Panc1 (cell line): ENCODE data around the gene CDH19. TPM values are rescaled to one million over a fixed set of nuclear protein-coding genes. Genes with fewer than 3 reads are reported as not detected.

Experiments
- ATAC-seq: fragments of 200-7000 bp; cut with Tn5 transposase; 2 replicates; pipeline ENCODE4 v1.9.1; 2020; ENCODE audit warnings: mild to moderate bottlenecking, moderate library complexity
- BruUV-seq: library from RNA; stranded (reverse); fragments of 400-500 nt; replicated peaks from 2 replicates; lab custom pipeline; 2021; lab: Mats Ljungman, UMichigan
- CTCF ChIA-PET: fragments of 300-600 bp; sonication (Branson Sonifier 250); formaldehyde crosslinking; loops from one replicate; lab custom pipeline; 2022; ENCODE audit warnings: antibody characterized with exemption; lab: Charles Lee
- POLR2A ChIA-PET: fragments of 300-600 bp; sonication (Branson Sonifier 250); formaldehyde crosslinking; loops from one replicate; lab custom pipeline; 2022; ENCODE audit warnings: antibody characterized with exemption; lab: Charles Lee
- DNase-seq: peaks from one replicate; pipeline ENCODE4 v3.0.0-alpha.2; 2010; ENCODE audit warnings: low read depth, low spot score
- H3K27ac ChIP-seq: 2 replicates; pipeline ENCODE4 v1.5.1; 2011; ENCODE audit warnings: mild to moderate bottlenecking, low read length, inconsistent platforms
- H3K27me3 ChIP-seq: fragments of 200-500 bp; sonication (Bioruptor generic); 2 replicates; pipeline ENCODE4 v1.6.0; 2014; ENCODE audit warnings: low read length, inconsistent platforms; ENCODE audit not compliant: control insufficient read depth, insufficient read depth
- H3K36me3 ChIP-seq: fragments of 200-500 bp; sonication (Bioruptor generic); 2 replicates; pipeline ENCODE4 v1.5.1; 2014; ENCODE audit warnings: inconsistent platforms, mild to moderate bottlenecking, low read length, moderate library complexity; ENCODE audit not compliant: control insufficient read depth, insufficient read depth
- H3K4me1 ChIP-seq: 2 replicates; pipeline ENCODE4 v1.5.1; 2011; ENCODE audit warnings: inconsistent platforms, mild to moderate bottlenecking, low read length, moderate library complexity; ENCODE audit not compliant: control insufficient read depth, insufficient read depth
- H3K4me3 ChIP-seq, 2 experiments: 2 replicates each; pipeline ENCODE4 v1.5.1; 2011 to 2012; ENCODE audit warnings: low read depth in 2 of 2, low read length in 2 of 2, mild to moderate bottlenecking in 2 of 2, inconsistent platforms in 1 of 2, moderate library complexity in 1 of 2
- H3K9me3 ChIP-seq: fragments of 200-500 bp; sonication (Bioruptor generic); 2 replicates; pipeline ENCODE4 v1.5.1; 2014; ENCODE audit warnings: low read depth, mild to moderate bottlenecking, inconsistent platforms, low read length, moderate library complexity; ENCODE audit not compliant: control insufficient read depth, insufficient read depth
- POLR2AphosphoS5 ChIP-seq: IDR thresholded peaks from 2 replicates; pipeline ENCODE4 v1.6.1; 2012; ENCODE audit warnings: mild to moderate bottlenecking, low read depth, low read length, moderate library complexity
- SIN3A ChIP-seq: IDR thresholded peaks from 2 replicates; pipeline ENCODE4 v1.6.1; 2012; ENCODE audit warnings: low read depth, mild to moderate bottlenecking, low read length, moderate library complexity, borderline replicate concordance; ENCODE audit not compliant: insufficient read depth
- TCF7L2 ChIP-seq: IDR thresholded peaks from 2 replicates; pipeline ENCODE4 v1.6.1; 2011; ENCODE audit warnings: mild to moderate bottlenecking, low read depth, low read length, inconsistent platforms
- in situ Hi-C: cut with HindIII; loops from 2 replicates; pipeline ENCODE4 v1.10.0; 2016; ENCODE audit warnings: low sequenced_read_pairs, low pct_unique_long_range_greater_than_20kb
- intact Hi-C: fragments of 100-400 bp; cut with micrococcal nuclease; formaldehyde crosslinking; loops from one replicate; pipeline ENCODE4 v1.10.0; 2022; ENCODE audit not compliant: unreplicated experiment
- total RNA-seq: library from RNA; stranded (reverse); gene quantifications from one replicate; pipeline ENCODE4 v1.2.1, GENCODE V29; 2021; ENCODE audit not compliant: unreplicated experiment
- TF ChIP-seq, protein P1 (sequence below), 2 experiments: IDR thresholded peaks; 2 replicates each; pipeline ENCODE4 v1.6.1; 2011 to 2012; ENCODE audit warnings: low read depth in 2 of 2, control low read depth in 1 of 2, low read length in 1 of 2, mild to moderate bottlenecking in 1 of 2, moderate library complexity in 1 of 2; ENCODE audit not compliant: insufficient read depth in 1 of 2
- TF ChIP-seq, protein P2 (sequence below): fragments of 450-650 bp; IDR thresholded peaks from 2 replicates; pipeline ENCODE4 v1.5.1; 2017; ENCODE audit warnings: mild to moderate bottlenecking

The CDH19 gene
- total RNA-seq, 1 experiment from 2014 or later, result not detected

DNA sequence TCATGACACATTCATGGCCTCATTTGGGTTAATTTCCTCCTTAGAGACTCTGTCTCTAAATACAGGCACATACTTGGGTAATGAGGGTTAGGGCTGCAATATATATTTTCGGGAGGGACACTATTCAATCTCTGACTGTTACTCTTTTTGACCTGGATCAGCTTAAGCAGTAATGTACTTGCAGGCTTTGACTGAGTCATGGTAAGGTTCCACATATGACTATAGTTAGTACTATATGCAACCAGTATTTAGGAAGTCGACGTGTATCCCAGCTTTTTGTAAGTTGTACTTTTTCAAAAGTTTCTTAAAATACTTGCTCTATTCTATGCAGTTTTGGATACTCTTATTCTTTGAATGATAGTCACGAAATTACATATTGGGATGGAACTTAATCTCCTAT, 37.2 kb upstream of the CDH19 start:
- no peak overlapping the region for H3K4me3 ChIP-seq
- TF ChIP-seq, protein P1, sequence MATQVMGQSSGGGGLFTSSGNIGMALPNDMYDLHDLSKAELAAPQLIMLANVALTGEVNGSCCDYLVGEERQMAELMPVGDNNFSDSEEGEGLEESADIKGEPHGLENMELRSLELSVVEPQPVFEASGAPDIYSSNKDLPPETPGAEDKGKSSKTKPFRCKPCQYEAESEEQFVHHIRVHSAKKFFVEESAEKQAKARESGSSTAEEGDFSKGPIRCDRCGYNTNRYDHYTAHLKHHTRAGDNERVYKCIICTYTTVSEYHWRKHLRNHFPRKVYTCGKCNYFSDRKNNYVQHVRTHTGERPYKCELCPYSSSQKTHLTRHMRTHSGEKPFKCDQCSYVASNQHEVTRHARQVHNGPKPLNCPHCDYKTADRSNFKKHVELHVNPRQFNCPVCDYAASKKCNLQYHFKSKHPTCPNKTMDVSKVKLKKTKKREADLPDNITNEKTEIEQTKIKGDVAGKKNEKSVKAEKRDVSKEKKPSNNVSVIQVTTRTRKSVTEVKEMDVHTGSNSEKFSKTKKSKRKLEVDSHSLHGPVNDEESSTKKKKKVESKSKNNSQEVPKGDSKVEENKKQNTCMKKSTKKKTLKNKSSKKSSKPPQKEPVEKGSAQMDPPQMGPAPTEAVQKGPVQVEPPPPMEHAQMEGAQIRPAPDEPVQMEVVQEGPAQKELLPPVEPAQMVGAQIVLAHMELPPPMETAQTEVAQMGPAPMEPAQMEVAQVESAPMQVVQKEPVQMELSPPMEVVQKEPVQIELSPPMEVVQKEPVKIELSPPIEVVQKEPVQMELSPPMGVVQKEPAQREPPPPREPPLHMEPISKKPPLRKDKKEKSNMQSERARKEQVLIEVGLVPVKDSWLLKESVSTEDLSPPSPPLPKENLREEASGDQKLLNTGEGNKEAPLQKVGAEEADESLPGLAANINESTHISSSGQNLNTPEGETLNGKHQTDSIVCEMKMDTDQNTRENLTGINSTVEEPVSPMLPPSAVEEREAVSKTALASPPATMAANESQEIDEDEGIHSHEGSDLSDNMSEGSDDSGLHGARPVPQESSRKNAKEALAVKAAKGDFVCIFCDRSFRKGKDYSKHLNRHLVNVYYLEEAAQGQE (IDR thresholded peaks at IDR 0.05; ENCODE audit: insufficient read depth in 1 of 2, low read depth in 2 of 2, low read length in 1 of 2), result no peak
- TF ChIP-seq, protein P2, sequence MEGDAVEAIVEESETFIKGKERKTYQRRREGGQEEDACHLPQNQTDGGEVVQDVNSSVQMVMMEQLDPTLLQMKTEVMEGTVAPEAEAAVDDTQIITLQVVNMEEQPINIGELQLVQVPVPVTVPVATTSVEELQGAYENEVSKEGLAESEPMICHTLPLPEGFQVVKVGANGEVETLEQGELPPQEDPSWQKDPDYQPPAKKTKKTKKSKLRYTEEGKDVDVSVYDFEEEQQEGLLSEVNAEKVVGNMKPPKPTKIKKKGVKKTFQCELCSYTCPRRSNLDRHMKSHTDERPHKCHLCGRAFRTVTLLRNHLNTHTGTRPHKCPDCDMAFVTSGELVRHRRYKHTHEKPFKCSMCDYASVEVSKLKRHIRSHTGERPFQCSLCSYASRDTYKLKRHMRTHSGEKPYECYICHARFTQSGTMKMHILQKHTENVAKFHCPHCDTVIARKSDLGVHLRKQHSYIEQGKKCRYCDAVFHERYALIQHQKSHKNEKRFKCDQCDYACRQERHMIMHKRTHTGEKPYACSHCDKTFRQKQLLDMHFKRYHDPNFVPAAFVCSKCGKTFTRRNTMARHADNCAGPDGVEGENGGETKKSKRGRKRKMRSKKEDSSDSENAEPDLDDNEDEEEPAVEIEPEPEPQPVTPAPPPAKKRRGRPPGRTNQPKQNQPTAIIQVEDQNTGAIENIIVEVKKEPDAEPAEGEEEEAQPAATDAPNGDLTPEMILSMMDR, result no peak
- TF ChIP-seq POLR2AphosphoS5 (no peak), SIN3A (no peak), TCF7L2 (no peak)
- CTCF ChIA-PET, result no interaction called here
- no peaks in the 10 kb centered on the region for H3K4me1 ChIP-seq
- ATAC-seq (no peak), DNase-seq (no peak)
- in situ Hi-C loops, result no loop called here
- H3K27me3 ChIP-seq, result no peaks in the 10 kb centered on the region
- intact Hi-C loops, result no loop called here
- BruUV-seq, result no TSS peak
- H3K36me3 ChIP-seq, result no peaks in the 10 kb centered on the region
- H3K27ac ChIP-seq, result no peak overlapping the region
- H3K9me3 ChIP-seq, result no peaks in the 10 kb centered on the region
- POLR2A ChIA-PET, result no interaction called here

DNA sequence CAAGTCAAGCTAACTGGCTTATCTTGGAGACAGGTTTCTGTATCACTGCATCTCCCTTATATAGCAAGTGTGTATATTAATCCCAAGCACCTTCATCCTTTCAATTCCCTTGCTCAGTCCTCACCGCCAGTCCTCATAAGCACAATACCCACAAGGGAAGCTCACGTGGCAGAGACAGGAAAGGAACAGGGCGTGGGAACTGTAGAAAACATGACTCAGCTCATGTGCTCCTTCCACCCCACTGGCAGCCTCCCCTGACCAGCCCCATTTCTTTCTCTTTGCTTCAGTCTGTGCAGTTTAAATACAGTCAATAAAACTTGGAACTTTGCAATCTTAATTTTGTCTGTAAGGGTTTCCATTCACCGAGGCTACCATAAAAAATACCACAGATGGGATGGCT, 36.5 kb upstream of the CDH19 start:
- BruUV-seq, result no TSS peak
- POLR2A ChIA-PET, result no interaction called here
- DNase-seq (no peak), ATAC-seq (no peak)
- H3K9me3 ChIP-seq, result no peaks in the 10 kb centered on the region
- H3K4me1 ChIP-seq, result no peaks in the 10 kb centered on the region
- in situ Hi-C loops, result no loop called here
- TF ChIP-seq, protein P2, result no peak
- H3K27ac ChIP-seq, result no peak overlapping the region
- H3K27me3 ChIP-seq, result no peaks in the 10 kb centered on the region
- CTCF ChIA-PET, result no interaction called here
- no peak overlapping the region for H3K4me3 ChIP-seq
- intact Hi-C loops, result no loop called here
- H3K36me3 ChIP-seq, result no peaks in the 10 kb centered on the region
